Measurements from ENCODE around the gene CFAP92. TPM values are rescaled to one million over a fixed set of nuclear protein-coding genes. Genes with fewer than 3 reads are reported as not detected.

Gene CFAP92
- total RNA-seq, 1 experiment from 2014 or later: 0.92 TPM

- H4K20me1 ChIP-seq (ENCODE audit: control insufficient read depth, insufficient read depth, insufficient read length): no peaks in the 10 kb centered on the region
- no peak overlapping the region for H3K4ac ChIP-seq (ENCODE audit: low read depth, low read length)
- no peak overlapping the region for H3K4me3 Mint-ChIP-seq
- no peak overlapping the region for H3K18ac ChIP-seq (ENCODE audit: insufficient read length, low read depth, low read length)
- H3K27me3 ChIP-seq (ENCODE audit: insufficient read depth, low read length): no peaks in the 10 kb centered on the region
- no peak for TF ChIP-seq CTCF (conservative IDR thresholded peaks at IDR 0.05)
- H3K14ac ChIP-seq (ENCODE audit: insufficient read depth, low read length): no peak overlapping the region
- no peak overlapping the region for H3K23ac ChIP-seq (ENCODE audit: insufficient read length, low read depth, low read length)
- H2BK5ac ChIP-seq (ENCODE audit: insufficient read length, low read length): no peak overlapping the region
- H4K8ac ChIP-seq (replicated peaks; ENCODE audit: insufficient read length, low read depth, low read length): no peak overlapping the region
- peaks cover 65 to 95% (median 80%) of the 10 kb centered on the region in 3 experiments for H3K36me3 Mint-ChIP-seq (ENCODE audit: insufficient read depth in 1 of 3, low read depth in 3 of 3)
- H4K91ac ChIP-seq (ENCODE audit: insufficient read length, low read depth, low read length): no peak overlapping the region
- H3T11ph ChIP-seq (ENCODE audit: low read length): no peak overlapping the region
- H2BK120ac ChIP-seq (ENCODE audit: low read depth, low read length, poor library complexity, severe bottlenecking): no peak overlapping the region
- no peak overlapping the region for H2AFZ ChIP-seq (ENCODE audit: low read length)
- no peak overlapping the region for H4K5ac ChIP-seq (ENCODE audit: insufficient read length, low read depth, low read length)
- no peak overlapping the region for H2BK15ac ChIP-seq (ENCODE audit: low read depth, low read length)
- H3K9me3 ChIP-seq (ENCODE audit: control insufficient read depth, low read depth, low read length): peaks cover 2% of the 10 kb centered on the region
- no CpG with 5 or more reads among the region's 10 CpGs for WGBS (ENCODE audit: extremely low coverage, insufficient read length, low lambda C conversion rate)
- no peaks in the 10 kb centered on the region for H3K23me2 ChIP-seq (ENCODE audit: insufficient read length, low read depth, low read length, poor library complexity, severe bottlenecking)
- H3K27ac Mint-ChIP-seq: no peak overlapping the region
- H2BK20ac ChIP-seq (ENCODE audit: low read depth, low read length, poor library complexity, severe bottlenecking): no peak overlapping the region
- no peaks in the 10 kb centered on the region for H3K4me1 ChIP-seq (ENCODE audit: insufficient read depth, low read length)
- no peaks in the 10 kb centered on the region for H3K79me2 ChIP-seq (ENCODE audit: insufficient read depth, low read length)
- no peak overlapping the region for H3K9ac ChIP-seq (ENCODE audit: extremely low read depth, insufficient read length, low read length)
- peaks cover 12% of the 10 kb centered on the region; the same call in 1 of the 2 replicates for H3K27me3 Mint-ChIP-seq (ENCODE audit: low read depth)
- no peak overlapping the region for H2AK5ac ChIP-seq (ENCODE audit: insufficient read length, low read length)
- no peak overlapping the region for H2BK12ac ChIP-seq (ENCODE audit: insufficient read length, low read depth, low read length)
- no peak overlapping the region for H3K27ac ChIP-seq (ENCODE audit: insufficient read length, low read depth, low read length)
- no peak overlapping the region for H3K4me2 ChIP-seq (ENCODE audit: insufficient read depth, insufficient read length, low read length)
- DNase-seq: no peak
- H3K79me1 ChIP-seq (ENCODE audit: insufficient read depth, low read depth, low read length, poor library complexity, severe bottlenecking): no peaks in the 10 kb centered on the region
- H3K56ac ChIP-seq (ENCODE audit: insufficient read length, low read depth, low read length): no peak overlapping the region
- H3K4me1 Mint-ChIP-seq: no peaks in the 10 kb centered on the region
- peaks cover 25 to 26% of the 10 kb centered on the region in 2 experiments for H3K9me3 Mint-ChIP-seq
These were observed 78.8 kb downstream of the CFAP92 start for GRCh38 chr3:128914966-128915645.
